ENCODE data around the gene TCFL5. TPM values are rescaled to one million over a fixed set of nuclear protein-coding genes. Genes with fewer than 3 reads are reported as not detected.
"Not testable (repeated sequence)": the region's sequence is repeated elsewhere in the genome, so short reads cannot be mapped to it uniquely, and the experiment has no call there.

Gene TCFL5
- total RNA-seq, 2 donors from 2014 or later: 7.1 to 24.8 TPM

DNA sequence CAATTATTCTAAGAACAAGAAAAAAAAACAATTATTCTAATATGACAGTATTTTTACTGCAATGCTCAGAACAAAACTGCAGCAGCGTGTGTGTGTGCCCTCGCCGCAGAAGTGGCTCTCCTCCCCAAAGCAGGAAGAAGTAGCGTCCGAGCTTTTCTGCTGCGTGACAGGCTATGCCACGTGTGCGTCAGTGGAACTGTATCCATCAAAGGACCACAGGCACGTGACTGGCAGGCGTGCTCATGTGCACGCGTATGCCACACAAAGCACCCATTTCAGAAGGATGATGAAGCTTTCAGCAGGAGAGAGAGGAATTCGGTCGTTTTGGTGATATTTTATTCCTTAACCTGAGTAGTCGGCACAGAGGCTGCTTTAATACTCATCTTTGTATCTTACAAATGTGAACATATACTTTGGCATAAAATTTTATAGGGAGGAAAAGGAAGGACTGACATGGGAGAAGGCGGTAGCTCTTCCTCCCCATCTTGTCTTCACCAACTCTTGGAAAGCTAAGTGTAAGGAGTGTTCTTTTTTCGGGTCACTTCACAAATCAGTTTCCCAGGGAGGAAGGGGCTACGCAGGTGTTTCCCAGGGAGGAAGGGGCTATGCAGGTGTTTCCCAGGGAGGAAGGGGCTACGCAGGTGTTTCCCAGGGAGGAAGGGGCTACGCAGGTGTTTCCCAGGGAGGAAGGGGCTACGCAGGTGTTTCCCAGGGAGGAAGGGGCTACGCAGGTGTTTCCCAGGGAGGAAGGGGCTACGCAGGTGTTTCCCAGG is 3.4 kb downstream of the TCFL5 start:
- no peak for DNase-seq (ENCODE audit: low spot score)
- 86% methylated on average over 21 of the region's 23 CpGs for WGBS
- Histone ChIP-seq H3K27ac (no peak overlapping the region), H3K4me3 (no peak overlapping the region), H3K9me3 (no peaks in the 10 kb centered on the region), H3K36me3 (no peaks in the 10 kb centered on the region), H3K4me1 (replicated peaks) (peaks cover 3% of the 10 kb centered on the region), H3K27me3 (replicated peaks; ENCODE audit: insufficient read depth) (no peaks in the 10 kb centered on the region)
- TF ChIP-seq POLR2A (IDR thresholded peaks at IDR 0.05) (no peak), POLR2AphosphoS5 (IDR thresholded peaks at IDR 0.05) (no peak), CTCF (IDR thresholded peaks at IDR 0.05) (no peak)
- intact Hi-C loops (cut with DNase I): no loop called here

DNA sequence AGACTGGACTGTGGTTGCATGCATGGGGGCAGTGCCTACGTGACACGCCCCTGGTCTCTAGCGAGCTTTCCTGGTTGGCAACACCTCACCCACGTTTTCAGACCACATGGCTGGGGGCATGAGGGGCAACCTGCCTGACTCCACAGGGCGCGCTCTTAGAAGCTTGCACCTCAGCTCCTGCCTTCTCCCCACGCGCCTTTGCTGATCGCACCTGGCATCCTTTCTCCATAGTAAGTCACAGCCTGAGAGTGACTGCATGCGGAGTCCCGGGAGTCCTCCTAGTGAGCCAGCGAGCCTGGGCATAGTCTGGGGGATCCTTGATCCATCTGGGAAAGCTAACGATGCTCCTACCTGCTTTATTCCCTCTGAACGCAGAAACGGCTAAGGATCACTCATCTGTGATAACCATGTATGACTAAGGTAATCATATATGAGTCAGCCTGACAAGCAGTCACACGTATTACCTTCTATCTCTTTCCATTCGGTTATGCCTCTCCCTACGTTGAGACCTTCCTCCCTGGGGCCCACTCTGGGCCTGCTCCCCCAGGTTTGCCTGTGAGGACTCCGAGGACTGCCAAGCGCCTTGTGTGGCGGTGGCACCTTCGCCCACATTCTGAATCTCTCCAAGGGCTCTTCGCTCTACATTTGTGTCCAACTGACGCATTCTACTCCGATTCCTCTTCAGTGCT is 4.5 kb downstream of the TCFL5 start:
- TF ChIP-seq POLR2AphosphoS5 (IDR thresholded peaks at IDR 0.05) (no peak), POLR2A (IDR thresholded peaks at IDR 0.05) (no peak), CTCF (IDR thresholded peaks at IDR 0.05) (no peak)
- WGBS: 93% methylated on average over 25 of the region's 25 CpGs
- Histone ChIP-seq H3K4me1 (replicated peaks) (peaks cover 3% of the 10 kb centered on the region), H3K27me3 (replicated peaks; ENCODE audit: insufficient read depth) (no peaks in the 10 kb centered on the region), H3K27ac (no peak overlapping the region), H3K4me3 (no peak overlapping the region), H3K36me3 (no peaks in the 10 kb centered on the region), H3K9me3 (no peaks in the 10 kb centered on the region)
- DNase-seq (ENCODE audit: low spot score): no peak
- intact Hi-C loops (cut with DNase I): no loop called here

- H3K9me3 ChIP-seq: no peaks in the 10 kb centered on the region
- no peak overlapping the region for H3K27ac ChIP-seq
- no peak for TF ChIP-seq CTCF (IDR thresholded peaks at IDR 0.05)
- no peak for TF ChIP-seq POLR2A (IDR thresholded peaks at IDR 0.05)
- TF ChIP-seq POLR2AphosphoS5 (IDR thresholded peaks at IDR 0.05): no peak
- intact Hi-C loops (cut with DNase I): no loop called here
- no peak for DNase-seq (ENCODE audit: low spot score)
- no peak overlapping the region for H3K4me3 ChIP-seq
- H3K36me3 ChIP-seq: no peaks in the 10 kb centered on the region
- no peaks in the 10 kb centered on the region for H3K4me1 ChIP-seq (replicated peaks)
- WGBS: 95% methylated on average over 5 of the region's 5 CpGs
- no peaks in the 10 kb centered on the region for H3K27me3 ChIP-seq (replicated peaks; ENCODE audit: insufficient read depth)
Observed at GRCh38 chr20:62855120-62855519, 6.5 kb downstream of the TCFL5 start.

- no peaks in the 10 kb centered on the region for H3K27me3 ChIP-seq (replicated peaks; ENCODE audit: insufficient read depth)
- no peak overlapping the region for H3K4me3 ChIP-seq
- TF ChIP-seq CTCF (IDR thresholded peaks at IDR 0.05) (no peak), POLR2AphosphoS5 (IDR thresholded peaks at IDR 0.05) (no peak), POLR2A (IDR thresholded peaks at IDR 0.05) (no peak)
- no peaks in the 10 kb centered on the region for H3K4me1 ChIP-seq (replicated peaks)
- 95% methylated on average over 13 of the region's 13 CpGs for WGBS
- intact Hi-C loops (cut with DNase I): no loop called here
- no peaks in the 10 kb centered on the region for H3K36me3 ChIP-seq
- DNase-seq (ENCODE audit: low spot score): no peak
- H3K27ac ChIP-seq: no peak overlapping the region
- H3K9me3 ChIP-seq: no peaks in the 10 kb centered on the region
Observed at GRCh38 chr20:62854121-62854520, 7.5 kb downstream of the TCFL5 start.

GRCh38 chr20:62853304-62853703 is 8.3 kb downstream of the TCFL5 start:
- DNase-seq (ENCODE audit: low spot score); H3K9me3 ChIP-seq; H3K27ac ChIP-seq; H3K36me3 ChIP-seq; H3K4me3 ChIP-seq; H3K27me3 ChIP-seq (replicated peaks; ENCODE audit: insufficient read depth); H3K4me1 ChIP-seq (replicated peaks); intact Hi-C loops (cut with DNase I): not testable (repeated sequence)
- WGBS: 96% methylated on average over 6 of the region's 6 CpGs
